Small intestine (tissue), 7 donors: ENCODE measurements around the gene FAM210A. TPM values are rescaled to one million over a fixed set of nuclear protein-coding genes. Genes with fewer than 3 reads are reported as not detected.

ENCODE experiments used
- DNase-seq, 2 donors: peaks; one replicate each; pipeline versions ENCODE4 v3.0.0 to v3.0.0-alpha.2; 2013
- FAIRE-seq: peaks from 2 replicates; lab custom pipeline; 2012; peaks lifted over from hg19 to GRCh38; lab: Jason Lieb, UNC
- H3K27ac ChIP-seq, 3 donors: one replicate each; pipeline ENCODE4 v1.5.1; 2013; ENCODE audit warnings: low read length in 2 of 3, mild to moderate bottlenecking in 2 of 3, control low read depth in 1 of 3, inconsistent platforms in 1 of 3, low read depth in 1 of 3, moderate library complexity in 1 of 3
- H3K27me3 ChIP-seq, 3 donors: one replicate each; pipeline ENCODE4 v1.6.1; 2013; ENCODE audit warnings: low read length in 3 of 3, inconsistent platforms in 1 of 3; ENCODE audit not compliant: control insufficient read depth in 3 of 3, insufficient read depth in 3 of 3
- H3K36me3 ChIP-seq, 3 donors: one replicate each; pipeline ENCODE4 v1.6.1; 2013; ENCODE audit warnings: low read length in 3 of 3, inconsistent platforms in 1 of 3, low read depth in 1 of 3, mild to moderate bottlenecking in 1 of 3, moderate library complexity in 1 of 3; ENCODE audit not compliant: control insufficient read depth in 3 of 3, insufficient read depth in 2 of 3
- H3K4me1 ChIP-seq, 3 donors: one replicate each; pipeline ENCODE4 v1.6.1; 2013; ENCODE audit warnings: low read length in 2 of 3, inconsistent platforms in 1 of 3, low read depth in 1 of 3, mild to moderate bottlenecking in 1 of 3, moderate library complexity in 1 of 3; ENCODE audit not compliant: control insufficient read depth in 3 of 3, insufficient read depth in 2 of 3
- H3K4me3 ChIP-seq, 3 donors: one replicate each; pipeline ENCODE4 v1.5.1; 2013; ENCODE audit warnings: low read length in 3 of 3, control low read depth in 1 of 3, inconsistent platforms in 1 of 3, low read depth in 1 of 3, mild to moderate bottlenecking in 1 of 3, moderate library complexity in 1 of 3
- H3K9me3 ChIP-seq, 2 donors: one replicate each; pipeline ENCODE4 v1.6.1; 2013; ENCODE audit warnings: low read depth in 1 of 2, low read length in 1 of 2; ENCODE audit not compliant: control insufficient read depth in 2 of 2, insufficient read depth in 1 of 2
- WGBS, 3 donors: extraction: QIAGEN DNeasy Blood & Tissue Kit; methylation state at CpG; one replicate each; pipeline ENCODE4 v1.1.7; 2013; 5-methylcytosine and 5-hydroxymethylcytosine counted together
- polyA plus RNA-seq, 4 donors: library from polyadenylated mRNA; stranded (reverse) in 3 of 4; unstranded in 1 of 4; fragments of 200-250 nt in 3 of 4; fragments of 120-200 nt in 1 of 4; gene quantifications; one replicate each; pipeline versions ENCODE4 v1.2.1 to v1.2.3, GENCODE V29; 2013
- donor health status: healthy with polysubstance abuse.
- donor health status: control.
- donor health status: control.
- donor health status: Bipolar disorder and iron deficiency.
- donor health status: healthy.

FAM210A gene
- polyA plus RNA-seq, 4 donors = 4.3 to 18.1 (median 7.5) TPM

- peaks cover 0 to 5% (median 4%) of the 10 kb centered on the region in 3 donors for H3K36me3 ChIP-seq
- no peak overlapping the region for H3K4me3 ChIP-seq
- no peak overlapping the region for H3K27ac ChIP-seq
- H3K27me3 ChIP-seq = no peaks in the 10 kb centered on the region
- H3K9me3 ChIP-seq = no peaks in the 10 kb centered on the region
- no peaks in the 10 kb centered on the region for H3K4me1 ChIP-seq
- WGBS, 3 donors = 83 to 92% (median 90%) methylated on average over 23 of the region's 23 CpGs
- no peak for DNase-seq
- no peak for FAIRE-seq
Measured at GRCh38 chr18:13649397-13650390, 76.7 kb downstream of the FAM210A start.

- FAIRE-seq (no peak), DNase-seq (no peak)
- WGBS, 3 donors = 94 to 98% (median 97%) methylated on average over 4 of the region's 4 CpGs
- H3K27me3 ChIP-seq = no peaks in the 10 kb centered on the region
- H3K9me3 ChIP-seq = no peaks in the 10 kb centered on the region
- H3K36me3 ChIP-seq = peaks cover 0 to 5% (median 4%) of the 10 kb centered on the region in 3 donors
- H3K4me1 ChIP-seq = no peaks in the 10 kb centered on the region
- no peak overlapping the region for H3K27ac ChIP-seq
- H3K4me3 ChIP-seq = no peak overlapping the region
Measured at GRCh38 chr18:13647761-13648160, 78.6 kb downstream of the FAM210A start.

- H3K27ac ChIP-seq = no peak overlapping the region
- no peak for FAIRE-seq
- no peaks in the 10 kb centered on the region for H3K9me3 ChIP-seq
- peaks cover 0 to 6% (median 0%) of the 10 kb centered on the region in 3 donors for H3K27me3 ChIP-seq
- WGBS, 3 donors = 82 to 87% (median 86%) methylated on average over 4 of the region's 4 CpGs
- H3K36me3 ChIP-seq = peaks cover 0 to 5% (median 4%) of the 10 kb centered on the region in 3 donors
- H3K4me3 ChIP-seq = no peak overlapping the region
- no peak for DNase-seq
- H3K4me1 ChIP-seq = no peaks in the 10 kb centered on the region
Measured at GRCh38 chr18:13646633-13647032, 79.7 kb downstream of the FAM210A start.

GRCh38 chr18:13645093-13645492, 81.3 kb downstream of the FAM210A start:
- Histone ChIP-seq H3K36me3 (peaks cover 0 to 5% (median 4%) of the 10 kb centered on the region in 3 donors), H3K27me3 (peaks cover 0 to 12% (median 0%) of the 10 kb centered on the region in 3 donors), H3K27ac (no peak overlapping the region), H3K4me3 (no peak overlapping the region), H3K9me3 (no peaks in the 10 kb centered on the region), H3K4me1 (no peaks in the 10 kb centered on the region)
- DNase-seq (no peak), FAIRE-seq (no peak)
- 97 to 98% (median 97%) methylated on average over 16 of the region's 16 CpGs for WGBS, 3 donors

- DNase-seq (no peak), FAIRE-seq (no peak)
- Histone ChIP-seq H3K4me3 (no peak overlapping the region), H3K36me3 (peaks cover 0 to 8% (median 4%) of the 10 kb centered on the region in 3 donors), H3K4me1 (no peaks in the 10 kb centered on the region), H3K9me3 (no peaks in the 10 kb centered on the region), H3K27me3 (peaks cover 0 to 12% (median 0%) of the 10 kb centered on the region in 3 donors), H3K27ac (no peak overlapping the region)
- 78 to 84% (median 83%) methylated on average over 16 of the region's 16 CpGs for WGBS, 3 donors
Measured at GRCh38 chr18:13643261-13643751, 83.1 kb downstream of the FAM210A start.

- 93 to 96% (median 95%) methylated on average over 15 of the region's 15 CpGs for WGBS, 3 donors
- no peaks in the 10 kb centered on the region for H3K9me3 ChIP-seq
- FAIRE-seq (no peak), DNase-seq (peak in 1 of 2 donors; percentile 4)
- no peak overlapping the region for H3K4me3 ChIP-seq
- H3K27me3 ChIP-seq = peaks cover 0 to 12% (median 0%) of the 10 kb centered on the region in 3 donors
- no peaks in the 10 kb centered on the region for H3K4me1 ChIP-seq
- peak overlapping the region in 1 of 3 donors; percentile 45 for H3K27ac ChIP-seq
- peaks cover 0 to 8% (median 4%) of the 10 kb centered on the region in 3 donors for H3K36me3 ChIP-seq
Measured at GRCh38 chr18:13642440-13642827, 83.9 kb downstream of the FAM210A start.

GRCh38 chr18:13641551-13642439, 84.6 kb downstream of the FAM210A start:
- Histone ChIP-seq H3K27ac (peak overlapping the region in 1 of 3 donors; percentile 45), H3K4me3 (peak overlapping the region in 1 of 3 donors; percentile 13)
- 36 to 82% (median 79%) methylated on average over 60 to 84 of the region's 84 CpGs for WGBS, 3 donors

More at GRCh38 chr18:13641551-13642439, 84.6 kb downstream of the FAM210A start:
- FAIRE-seq (no peak), DNase-seq (peak in 1 of 2 donors; percentile 55)
- Histone ChIP-seq H3K27me3 (peaks cover 0 to 12% (median 0%) of the 10 kb centered on the region in 3 donors), H3K36me3 (peaks cover 0 to 8% (median 4%) of the 10 kb centered on the region in 3 donors), H3K4me1 (no peaks in the 10 kb centered on the region), H3K9me3 (no peaks in the 10 kb centered on the region)
